ENCODE results near the gene RAP1GAP2.

RAP1GAP2 gene

GRCh38 chr17:2925011-2925410 is 128.8 kb downstream of the RAP1GAP2 start:
- Histone ChIP-seq H3K4me1 (peaks cover 27 to 61% (median 49%) of the 10 kb centered on the region in 10 experiments), H3K4me3 (no peak overlapping the region), H3K9ac (peak overlapping the region in 3 of 11 experiments; percentile 7 to 39 (median 31); a peak in 4 of 22 replicates), H3K4me2 (peak overlapping the region in 10 of 11 experiments; percentile 3 to 68 (median 44); a peak in 20 of 22 replicates), H3K27ac (peak overlapping the region in 9 of 11 experiments; percentile 46 to 69 (median 59); a peak in 17 of 22 replicates), H3K27me3 (no peaks in the 10 kb centered on the region), H3K36me3 (peaks cover 0 to 83% (median 52%) of the 10 kb centered on the region in 11 experiments; a peak in 15 of 22 replicates), H4K20me1 (peaks cover 6 to 70% (median 35%) of the 10 kb centered on the region in 11 experiments; a peak in 20 of 22 replicates), H3K9me3 (replicated peaks in 1 of 11) (no peaks in the 10 kb centered on the region; a peak in 1 of 22 replicates)
- TF ChIP-seq Cebpa-rat (IDR thresholded peaks at IDR 0.05), result no peak

- H3K4me1 ChIP-seq, result peaks cover 38 to 72% (median 61%) of the 10 kb centered on the region in 10 experiments
These were observed 129.9 kb downstream of the RAP1GAP2 start for GRCh38 chr17:2926019-2926650.

DNA sequence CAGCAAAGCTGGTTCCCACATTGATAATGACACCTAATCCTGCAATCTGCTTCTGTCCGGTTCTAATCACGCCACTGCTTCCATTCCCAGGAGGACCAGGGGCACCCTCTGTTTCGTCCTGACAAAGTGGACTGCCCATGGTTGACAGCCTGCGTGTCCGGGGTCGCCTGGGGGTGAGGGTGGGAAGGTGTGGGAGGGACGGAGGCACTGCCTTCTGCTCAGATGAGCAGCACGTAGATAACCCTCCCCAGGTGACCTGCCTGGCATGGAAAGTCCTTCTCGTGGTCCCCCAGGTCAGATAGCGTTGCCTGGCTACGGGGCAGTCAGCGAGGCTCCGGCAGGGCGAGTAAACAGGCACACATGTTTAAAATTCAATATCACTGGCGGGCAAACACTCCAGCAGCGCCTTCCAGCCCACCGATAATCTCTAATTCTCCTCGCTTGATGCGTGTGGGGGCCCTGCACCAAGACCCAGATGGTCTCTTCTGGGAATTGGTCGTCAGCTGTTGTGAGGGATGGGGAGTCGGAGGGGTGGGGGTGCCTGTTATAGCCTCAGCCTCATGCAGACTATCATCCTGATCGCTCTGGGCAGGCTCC is 132.2 kb downstream of the RAP1GAP2 start:
- H3K9ac ChIP-seq, result no peak overlapping the region; a peak in 1 of 22 replicates
- H3K27me3 ChIP-seq, result peaks cover 0 to under 1% (median 0%) of the 10 kb centered on the region in 11 experiments; a peak in 1 of 22 replicates
- peaks cover 0 to 61% (median 39%) of the 10 kb centered on the region in 11 experiments; a peak in 15 of 22 replicates for H3K36me3 ChIP-seq
- H3K27ac ChIP-seq, result peak overlapping the region in 2 of 11 experiments; percentile 0 to 15; a peak in 2 of 22 replicates
- H3K4me1 ChIP-seq, result peaks cover 54 to 90% (median 80%) of the 10 kb centered on the region in 10 experiments
- TF ChIP-seq Cebpa-rat (IDR thresholded peaks at IDR 0.05), result no peak
- H3K9me3 ChIP-seq (replicated peaks in 1 of 11), result no peaks in the 10 kb centered on the region; a peak in 1 of 22 replicates
- peaks cover 24 to 73% (median 49%) of the 10 kb centered on the region in 11 experiments; a peak in 19 of 22 replicates for H4K20me1 ChIP-seq
- H3K4me3 ChIP-seq, result no peak overlapping the region
- H3K4me2 ChIP-seq, result peak overlapping the region in 6 of 11 experiments; percentile 6 to 91 (median 88); a peak in 6 of 22 replicates

More at GRCh38 chr17:2926019-2926650, 129.9 kb downstream of the RAP1GAP2 start:
- no peaks in the 10 kb centered on the region for H3K27me3 ChIP-seq
- H3K36me3 ChIP-seq, result peaks cover 0 to 72% (median 51%) of the 10 kb centered on the region in 11 experiments; a peak in 15 of 22 replicates
- H3K4me3 ChIP-seq, result no peak overlapping the region
- H3K9me3 ChIP-seq (replicated peaks in 1 of 11), result no peaks in the 10 kb centered on the region; a peak in 1 of 22 replicates
- peaks cover 13 to 70% (median 46%) of the 10 kb centered on the region in 11 experiments; a peak in 20 of 22 replicates for H4K20me1 ChIP-seq
- H3K27ac ChIP-seq, result peak overlapping the region in 9 of 11 experiments; percentile 46 to 69 (median 59); a peak in 17 of 22 replicates
- H3K9ac ChIP-seq, result peak overlapping the region in 5 of 11 experiments; percentile 21 to 34 (median 24); a peak in 8 of 22 replicates
- peak overlapping the region in 7 of 11 experiments; percentile 3 to 68 (median 62); a peak in 13 of 22 replicates for H3K4me2 ChIP-seq
- no peak for TF ChIP-seq Cebpa-rat (IDR thresholded peaks at IDR 0.05)

GRCh38 chr17:2929881-2930533 is 133.8 kb downstream of the RAP1GAP2 start:
- peak overlapping the region in 4 of 11 experiments; percentile 7 to 41 (median 12); a peak in 3 of 22 replicates for H3K9ac ChIP-seq
- H3K4me1 ChIP-seq, result peaks cover 51 to 94% (median 85%) of the 10 kb centered on the region in 10 experiments
- peak overlapping the region; percentile 55 to 91 (median 87) for H3K4me2 ChIP-seq
- H3K9me3 ChIP-seq (replicated peaks in 1 of 11), result no peaks in the 10 kb centered on the region; a peak in 1 of 22 replicates
- H3K27me3 ChIP-seq, result peaks cover 0 to 12% (median 0%) of the 10 kb centered on the region in 11 experiments; a peak in 2 of 22 replicates
- peak overlapping the region in 6 of 11 experiments; percentile 38 to 72 (median 56); a peak in 10 of 22 replicates for H3K27ac ChIP-seq
- TF ChIP-seq Cebpa-rat (IDR thresholded peaks at IDR 0.05), result no peak
- no peak overlapping the region for H3K4me3 ChIP-seq
- H3K36me3 ChIP-seq, result peaks cover 0 to 61% (median 47%) of the 10 kb centered on the region in 11 experiments; a peak in 16 of 22 replicates
- peaks cover 34 to 75% (median 62%) of the 10 kb centered on the region in 11 experiments; a peak in 19 of 22 replicates for H4K20me1 ChIP-seq

DNA sequence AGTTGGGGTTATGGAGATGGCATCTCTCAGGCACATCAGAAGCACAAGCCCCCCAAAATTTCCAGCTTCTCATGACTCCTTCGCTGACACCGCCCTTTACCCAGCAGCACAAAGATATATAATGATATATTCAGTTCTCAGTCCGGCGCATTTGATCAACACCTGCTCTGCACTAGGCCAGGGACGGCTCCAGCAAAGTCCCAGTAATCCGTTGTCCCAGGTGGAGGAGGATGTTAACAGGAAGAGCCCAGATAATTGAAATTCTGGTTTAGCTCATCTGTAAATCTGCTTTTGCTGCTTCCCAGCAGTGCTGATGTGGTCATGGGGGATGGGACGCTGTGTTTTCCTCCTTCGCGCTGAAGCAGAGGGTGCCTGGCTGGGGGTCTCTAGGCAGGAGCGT is 135.6 kb downstream of the RAP1GAP2 start:
- Histone ChIP-seq H4K20me1 (peaks cover 45 to 87% (median 69%) of the 10 kb centered on the region in 11 experiments; a peak in 21 of 22 replicates), H3K27ac (peak overlapping the region in 8 of 11 experiments; percentile 1 to 72 (median 58); a peak in 13 of 22 replicates), H3K4me2 (peak overlapping the region; percentile 55 to 91 (median 87); a peak in 21 of 22 replicates), H3K9ac (peak overlapping the region in 5 of 11 experiments; percentile 42 to 66 (median 56); a peak in 10 of 22 replicates), H3K4me3 (peak overlapping the region in 1 of 10 experiments; percentile 25; a peak in 1 of 20 replicates), H3K27me3 (peaks cover 0 to 18% (median 0%) of the 10 kb centered on the region in 11 experiments; a peak in 4 of 22 replicates), H3K36me3 (peaks cover 0 to 44% (median 28%) of the 10 kb centered on the region in 11 experiments; a peak in 14 of 22 replicates), H3K4me1 (peaks cover 52 to 96% (median 92%) of the 10 kb centered on the region in 10 experiments), H3K9me3 (replicated peaks in 1 of 11) (no peaks in the 10 kb centered on the region; a peak in 1 of 22 replicates)
- TF ChIP-seq Cebpa-rat (IDR thresholded peaks at IDR 0.05), result no peak

GRCh38 chr17:2932946-2933345 is 136.7 kb downstream of the RAP1GAP2 start:
- H3K9me3 ChIP-seq (replicated peaks in 1 of 11), result no peaks in the 10 kb centered on the region; a peak in 1 of 22 replicates
- H3K4me1 ChIP-seq, result peaks cover 52 to 100% (median 100%) of the 10 kb centered on the region in 10 experiments
- peak overlapping the region in 4 of 11 experiments; percentile 3 to 53 (median 33); a peak in 4 of 22 replicates for H3K27ac ChIP-seq
- no peak for TF ChIP-seq Cebpa-rat (IDR thresholded peaks at IDR 0.05)
- no peak overlapping the region for H3K4me3 ChIP-seq
- peaks cover 0 to 41% (median 20%) of the 10 kb centered on the region in 11 experiments; a peak in 14 of 22 replicates for H3K36me3 ChIP-seq
- peak overlapping the region; percentile 43 to 91 (median 87); a peak in 20 of 22 replicates for H3K4me2 ChIP-seq
- peaks cover 56 to 95% (median 80%) of the 10 kb centered on the region in 11 experiments; a peak in 21 of 22 replicates for H4K20me1 ChIP-seq
- peaks cover 0 to 18% (median 0%) of the 10 kb centered on the region in 11 experiments; a peak in 4 of 22 replicates for H3K27me3 ChIP-seq
- H3K9ac ChIP-seq, result peak overlapping the region in 1 of 11 experiments; percentile 27; a peak in 1 of 22 replicates

DNA sequence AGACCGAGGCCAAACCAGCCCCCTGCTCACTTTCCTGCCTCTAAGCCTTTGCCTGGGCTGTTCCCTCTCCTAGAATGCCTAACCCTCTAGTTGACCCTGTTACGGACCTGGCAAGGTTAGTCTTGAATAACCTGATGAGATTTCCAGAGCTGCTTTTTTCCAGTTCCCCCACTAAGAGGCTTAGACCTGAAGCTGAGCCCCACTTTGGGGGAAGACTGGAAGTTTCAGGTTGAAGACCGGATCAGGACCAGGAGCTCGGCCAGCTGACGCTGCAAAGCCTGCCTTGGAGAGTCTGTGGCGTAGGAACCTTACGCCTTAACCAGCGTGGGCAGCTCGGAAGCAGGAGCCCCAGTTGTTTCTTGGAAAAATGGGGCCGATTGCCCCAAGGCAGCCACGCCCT is 137.4 kb downstream of the RAP1GAP2 start:
- no peak overlapping the region for H3K4me3 ChIP-seq
- H4K20me1 ChIP-seq, result peaks cover 60 to 98% (median 87%) of the 10 kb centered on the region in 11 experiments; a peak in 21 of 22 replicates
- peaks cover 0 to 18% (median 0%) of the 10 kb centered on the region in 11 experiments; a peak in 4 of 22 replicates for H3K27me3 ChIP-seq
- peak overlapping the region in 7 of 11 experiments; percentile 43 to 91 (median 89); a peak in 13 of 22 replicates for H3K4me2 ChIP-seq
- H3K9me3 ChIP-seq (replicated peaks in 1 of 11), result no peaks in the 10 kb centered on the region
- 0 out of 22 replicates have a peak overlapping the region, but pooled peaks of 1 of the 11 experiments have one; percentile 27 for H3K9ac ChIP-seq
- H3K36me3 ChIP-seq, result peaks cover 0 to 41% (median 14%) of the 10 kb centered on the region in 11 experiments; a peak in 13 of 22 replicates
- TF ChIP-seq Cebpa-rat (IDR thresholded peaks at IDR 0.05), result no peak
- peaks cover 52 to 100% (median 100%) of the 10 kb centered on the region in 10 experiments for H3K4me1 ChIP-seq
- peak overlapping the region in 2 of 11 experiments; percentile 12 to 48; a peak in 2 of 22 replicates for H3K27ac ChIP-seq

All from BLaER1 treated with 17β-estradiol and CSF1 and Interleukin-3, amounts not matched to agents 10 nM and 100 nM (cell line).